Loucy (cell line): ENCODE data around the gene PROX1.

ENCODE experiments used
- H2AFZ ChIP-seq: fragments of 200-600 bp; sonication (generic); 2 replicates; pipeline ENCODE4 v1.6.0; 2016; ENCODE audit warnings: antibody characterized with exemption, mild to moderate bottlenecking, low read length, moderate library complexity
- H3F3A ChIP-seq: fragments of 200-600 bp; 2 replicates; pipeline ENCODE4 v1.6.0; 2016; ENCODE audit warnings: antibody characterized with exemption, low read depth, mild to moderate bottlenecking
- H3K27me3 ChIP-seq: fragments of 200-600 bp; sonication (generic); 2 replicates; pipeline ENCODE4 v1.6.1; 2014; ENCODE audit warnings: low read length, mild to moderate bottlenecking; ENCODE audit not compliant: insufficient read depth, poor library complexity, severe bottlenecking
- H3K36me3 ChIP-seq: fragments of 200-600 bp; sonication (generic); 2 replicates; pipeline ENCODE4 v1.6.1; 2016; ENCODE audit warnings: low read length; ENCODE audit not compliant: insufficient read depth
- H3K4me1 ChIP-seq: fragments of 200-600 bp; sonication (generic); 2 replicates; pipeline ENCODE4 v1.5.1; 2014; ENCODE audit warnings: low read length, mild to moderate bottlenecking; ENCODE audit not compliant: insufficient read depth, poor library complexity, severe bottlenecking
- H3K4me2 ChIP-seq: fragments of 200-600 bp; sonication (generic); 2 replicates; pipeline ENCODE4 v1.6.0; 2014; ENCODE audit warnings: antibody characterized with exemption, low read length, low read depth, mild to moderate bottlenecking; ENCODE audit not compliant: poor library complexity, severe bottlenecking
- H3K4me3 ChIP-seq: fragments of 200-600 bp; sonication (generic); 2 replicates; pipeline ENCODE4 v1.5.1; 2014; ENCODE audit warnings: low read length, mild to moderate bottlenecking, mixed read lengths; ENCODE audit not compliant: poor library complexity, severe bottlenecking
- H3K79me2 ChIP-seq: fragments of 200-600 bp; sonication (generic); 2 replicates; pipeline ENCODE4 v1.6.1; 2014; ENCODE audit warnings: low read length; ENCODE audit not compliant: insufficient read depth
- H3K9ac ChIP-seq: fragments of 200-600 bp; sonication (generic); 2 replicates; pipeline ENCODE4 v1.6.0; 2014; ENCODE audit warnings: mild to moderate bottlenecking, low read depth, low read length, moderate library complexity; ENCODE audit not compliant: poor library complexity, severe bottlenecking
- H3K9me2 ChIP-seq: fragments of 200-600 bp; sonication (generic); replicated peaks from 2 replicates; pipeline ENCODE4 v1.6.1; 2016; ENCODE audit warnings: low read depth, low read length, mixed read lengths
- H3K9me3 ChIP-seq: fragments of 200-600 bp; sonication (generic); 2 replicates; pipeline ENCODE4 v1.6.1; 2014; ENCODE audit warnings: mild to moderate bottlenecking, antibody characterized with exemption, low read length, low read depth; ENCODE audit not compliant: insufficient read depth
- H4K20me1 ChIP-seq: fragments of 200-600 bp; sonication (generic); 2 replicates; pipeline ENCODE4 v1.6.0; 2014; ENCODE audit warnings: antibody characterized with exemption, low read length, mild to moderate bottlenecking; ENCODE audit not compliant: insufficient read depth, poor library complexity, severe bottlenecking
- EZH2phosphoT487 ChIP-seq: fragments of 200-600 bp; IDR thresholded peaks from 2 replicates; pipeline ENCODE4 v1.6.1; 2018; ENCODE audit warnings: antibody characterized with exemption, mild to moderate bottlenecking, moderate library complexity, borderline replicate concordance
- TF ChIP-seq, protein P1 (sequence below): fragments of 200-600 bp; sonication (generic); conservative IDR thresholded peaks from 2 replicates; pipeline ENCODE4 v1.5.1; 2014; ENCODE audit warnings: mild to moderate bottlenecking, antibody characterized with exemption, low read length

PROX1 gene

DNA sequence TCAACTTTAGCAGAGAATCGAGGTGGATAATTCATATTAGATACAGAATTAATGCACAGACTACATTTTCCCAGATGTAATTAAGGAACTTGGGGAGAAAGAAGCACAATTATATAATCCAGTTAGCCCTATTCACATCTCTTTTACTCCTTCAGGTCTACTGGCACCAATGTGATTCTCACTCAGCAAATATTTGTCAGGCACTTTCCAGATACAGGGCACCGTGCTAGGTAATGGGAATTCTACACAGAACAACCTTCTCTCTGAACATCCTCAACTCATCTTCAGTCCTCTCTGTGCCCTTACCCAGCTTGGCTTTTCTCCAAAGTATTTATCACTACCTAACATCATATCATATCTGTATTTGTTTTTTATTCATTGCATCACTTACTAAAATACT lies 15.6 kb upstream of the PROX1 start:
- no peak overlapping the region for H3K9ac ChIP-seq
- H3K4me3 ChIP-seq, result no peak overlapping the region
- no peaks in the 10 kb centered on the region for H3F3A ChIP-seq
- H3K27me3 ChIP-seq, result no peaks in the 10 kb centered on the region
- no peaks in the 10 kb centered on the region for H3K36me3 ChIP-seq
- no peaks in the 10 kb centered on the region for H4K20me1 ChIP-seq
- H2AFZ ChIP-seq, result no peak overlapping the region
- H3K9me2 ChIP-seq, result no peaks in the 10 kb centered on the region
- no peaks in the 10 kb centered on the region for H3K9me3 ChIP-seq
- TF ChIP-seq, protein P1, sequence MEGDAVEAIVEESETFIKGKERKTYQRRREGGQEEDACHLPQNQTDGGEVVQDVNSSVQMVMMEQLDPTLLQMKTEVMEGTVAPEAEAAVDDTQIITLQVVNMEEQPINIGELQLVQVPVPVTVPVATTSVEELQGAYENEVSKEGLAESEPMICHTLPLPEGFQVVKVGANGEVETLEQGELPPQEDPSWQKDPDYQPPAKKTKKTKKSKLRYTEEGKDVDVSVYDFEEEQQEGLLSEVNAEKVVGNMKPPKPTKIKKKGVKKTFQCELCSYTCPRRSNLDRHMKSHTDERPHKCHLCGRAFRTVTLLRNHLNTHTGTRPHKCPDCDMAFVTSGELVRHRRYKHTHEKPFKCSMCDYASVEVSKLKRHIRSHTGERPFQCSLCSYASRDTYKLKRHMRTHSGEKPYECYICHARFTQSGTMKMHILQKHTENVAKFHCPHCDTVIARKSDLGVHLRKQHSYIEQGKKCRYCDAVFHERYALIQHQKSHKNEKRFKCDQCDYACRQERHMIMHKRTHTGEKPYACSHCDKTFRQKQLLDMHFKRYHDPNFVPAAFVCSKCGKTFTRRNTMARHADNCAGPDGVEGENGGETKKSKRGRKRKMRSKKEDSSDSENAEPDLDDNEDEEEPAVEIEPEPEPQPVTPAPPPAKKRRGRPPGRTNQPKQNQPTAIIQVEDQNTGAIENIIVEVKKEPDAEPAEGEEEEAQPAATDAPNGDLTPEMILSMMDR, result no peak
- no peak for TF ChIP-seq EZH2phosphoT487
- no peaks in the 10 kb centered on the region for H3K79me2 ChIP-seq
- H3K4me1 ChIP-seq, result peaks cover 17% of the 10 kb centered on the region
- peak overlapping the region; percentile 33 for H3K4me2 ChIP-seq

GRCh38 chr1:213973129-213973528 lies 14.6 kb upstream of the PROX1 start:
- Histone ChIP-seq H3K4me3 (no peak overlapping the region), H3K9me2 (no peaks in the 10 kb centered on the region), H3K9ac (no peak overlapping the region), H3F3A (no peaks in the 10 kb centered on the region), H3K36me3 (no peaks in the 10 kb centered on the region), H4K20me1 (no peaks in the 10 kb centered on the region), H3K9me3 (no peaks in the 10 kb centered on the region), H3K27me3 (no peaks in the 10 kb centered on the region), H3K4me2 (peak overlapping the region; percentile 33), H3K4me1 (peaks cover 17% of the 10 kb centered on the region), H2AFZ (no peak overlapping the region), H3K79me2 (no peaks in the 10 kb centered on the region)
- TF ChIP-seq, protein P1, result no peak
- no peak for TF ChIP-seq EZH2phosphoT487

- Histone ChIP-seq H3K79me2 (no peaks in the 10 kb centered on the region), H3K27me3 (no peaks in the 10 kb centered on the region), H3F3A (no peaks in the 10 kb centered on the region), H3K4me1 (peaks cover 20% of the 10 kb centered on the region), H3K36me3 (no peaks in the 10 kb centered on the region), H4K20me1 (no peaks in the 10 kb centered on the region), H3K9me3 (no peaks in the 10 kb centered on the region), H3K9ac (no peak overlapping the region), H3K4me2 (no peak overlapping the region), H2AFZ (no peak overlapping the region), H3K4me3 (no peak overlapping the region), H3K9me2 (no peaks in the 10 kb centered on the region)
- TF ChIP-seq, protein P1, result no peak
- no peak for TF ChIP-seq EZH2phosphoT487
These were observed 10.9 kb upstream of the PROX1 start for GRCh38 chr1:213976665-213977485.
